ENCODE data around the gene CDKN2B-AS1. TPM values are rescaled to one million over a fixed set of nuclear protein-coding genes. Genes with fewer than 3 reads are reported as not detected.

CDKN2B-AS1 gene
- total and polyA plus RNA-seq, 2 donors, result 0.22 to 2.2 TPM

DNA sequence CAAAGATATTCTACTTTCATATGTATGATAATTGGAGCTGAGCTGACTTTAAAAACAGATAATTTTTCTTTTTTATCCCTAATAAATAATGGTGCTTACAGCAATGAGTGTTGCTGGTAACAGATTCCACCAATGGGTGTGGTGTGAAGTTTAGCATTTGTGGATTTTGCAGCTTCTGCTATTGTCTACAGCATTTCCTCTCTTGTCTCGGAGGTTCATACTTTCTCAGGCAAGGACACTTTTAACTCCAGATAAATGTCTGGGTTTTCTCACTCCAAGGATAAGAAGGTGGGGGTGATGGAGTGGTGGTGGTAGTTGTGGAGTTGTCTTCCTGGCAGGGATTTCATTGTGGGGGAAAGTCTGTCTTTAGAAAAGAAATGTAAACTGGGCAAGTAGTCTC lies 134.5 kb downstream of the CDKN2B-AS1 start:
- H3K36me3 ChIP-seq (ENCODE audit: insufficient read depth), result no peaks in the 10 kb centered on the region
- no peak overlapping the region for H3K27ac ChIP-seq (ENCODE audit: low read depth)
- no peaks in the 10 kb centered on the region for H3K4me1 ChIP-seq (ENCODE audit: insufficient read depth)
- no peak overlapping the region for H3K4me3 ChIP-seq (ENCODE audit: low read depth, low read length)
- DNase-seq (ENCODE audit: extremely low spot score), result no peak
- WGBS, result 39% methylated on average over 1 of the region's 1 CpG

GRCh38 chr9:22129633-22130032 lies 135.0 kb downstream of the CDKN2B-AS1 start:
- DNase-seq (ENCODE audit: extremely low spot score), result no peak
- Histone ChIP-seq H3K4me1 (ENCODE audit: insufficient read depth) (no peaks in the 10 kb centered on the region), H3K36me3 (ENCODE audit: insufficient read depth) (no peaks in the 10 kb centered on the region), H3K27ac (ENCODE audit: low read depth) (no peak overlapping the region), H3K4me3 (ENCODE audit: low read depth, low read length) (no peak overlapping the region)
- 80% methylated on average over 3 of the region's 3 CpGs for WGBS

DNA sequence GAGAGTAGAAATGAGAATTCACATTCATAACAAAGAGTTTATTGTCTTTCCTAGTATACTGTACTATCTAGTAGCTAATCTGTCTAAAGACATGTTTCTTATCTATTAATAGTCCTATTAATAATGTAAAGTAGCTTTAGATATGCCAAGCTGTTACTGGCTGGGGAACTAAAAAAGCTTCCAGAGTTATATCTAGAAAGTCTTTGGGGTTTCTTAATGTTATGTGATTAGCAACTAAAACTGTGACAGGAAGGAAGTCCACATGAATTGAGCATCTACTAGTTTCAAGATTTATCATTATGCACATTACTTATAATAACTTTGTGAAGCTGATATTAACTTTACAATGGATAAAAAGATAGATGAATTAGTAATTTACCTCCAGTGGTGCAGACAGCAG lies 137.2 kb downstream of the CDKN2B-AS1 start:
- H3K27ac ChIP-seq (ENCODE audit: low read depth), result no peak overlapping the region
- no peak for DNase-seq (ENCODE audit: extremely low spot score)
- no peak overlapping the region for H3K4me3 ChIP-seq (ENCODE audit: low read depth, low read length)
- no peaks in the 10 kb centered on the region for H3K36me3 ChIP-seq (ENCODE audit: insufficient read depth)
- H3K4me1 ChIP-seq (ENCODE audit: insufficient read depth), result no peaks in the 10 kb centered on the region

- WGBS, result 95% methylated on average over 2 of the region's 2 CpGs
- Histone ChIP-seq H3K27ac (ENCODE audit: low read depth) (no peak overlapping the region), H3K36me3 (ENCODE audit: insufficient read depth) (no peaks in the 10 kb centered on the region), H3K4me1 (ENCODE audit: insufficient read depth) (no peaks in the 10 kb centered on the region), H3K4me3 (ENCODE audit: low read depth, low read length) (no peak overlapping the region)
- DNase-seq (ENCODE audit: extremely low spot score), result no peak
These were observed 139.8 kb downstream of the CDKN2B-AS1 start for GRCh38 chr9:22134390-22134789.

DNA sequence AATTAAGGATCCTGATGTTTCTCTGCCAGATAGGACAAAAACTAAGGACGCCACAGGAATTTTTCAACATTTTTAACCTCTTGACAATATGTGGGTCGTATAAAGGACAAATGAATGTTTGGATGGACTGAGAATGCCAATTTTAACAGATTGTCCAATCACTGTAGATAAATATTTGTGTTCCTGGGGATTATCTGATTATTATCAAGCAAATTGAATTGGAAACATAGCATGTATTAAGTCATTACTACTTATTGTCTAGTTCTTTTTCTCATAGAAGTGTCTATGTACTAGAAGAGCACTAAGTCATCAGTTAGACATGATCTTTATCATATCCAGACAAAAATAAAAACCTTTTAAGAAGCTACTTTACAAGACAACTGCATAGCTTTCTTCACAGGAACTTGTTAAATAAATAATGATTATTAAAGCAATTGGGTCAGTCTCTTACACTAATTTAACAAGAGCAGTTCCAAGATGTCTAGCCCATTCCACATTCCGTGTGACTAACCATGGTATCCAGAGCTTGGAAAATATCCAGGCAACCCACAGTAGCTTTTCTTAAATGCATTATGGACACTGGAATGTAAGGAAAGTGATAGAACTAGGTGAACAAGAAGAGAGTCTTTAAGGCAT lies 142.0 kb downstream of the CDKN2B-AS1 start:
- DNase-seq (ENCODE audit: extremely low spot score), result no peak
- H3K4me3 ChIP-seq (ENCODE audit: low read depth, low read length), result no peak overlapping the region
- WGBS, result 53% methylated on average over 3 of the region's 3 CpGs
- no peaks in the 10 kb centered on the region for H3K4me1 ChIP-seq (ENCODE audit: insufficient read depth)
- no peaks in the 10 kb centered on the region for H3K36me3 ChIP-seq (ENCODE audit: insufficient read depth)
- no peak overlapping the region for H3K27ac ChIP-seq (ENCODE audit: low read depth)

- Histone ChIP-seq H3K4me1 (ENCODE audit: insufficient read depth) (no peaks in the 10 kb centered on the region), H3K36me3 (ENCODE audit: insufficient read depth) (no peaks in the 10 kb centered on the region), H3K4me3 (ENCODE audit: low read depth, low read length) (no peak overlapping the region), H3K27ac (ENCODE audit: low read depth) (no peak overlapping the region)
- WGBS, result 89% methylated on average over 4 of the region's 4 CpGs
- no peak for DNase-seq (ENCODE audit: extremely low spot score)
These were observed 144.5 kb downstream of the CDKN2B-AS1 start for GRCh38 chr9:22138956-22139660.

DNA sequence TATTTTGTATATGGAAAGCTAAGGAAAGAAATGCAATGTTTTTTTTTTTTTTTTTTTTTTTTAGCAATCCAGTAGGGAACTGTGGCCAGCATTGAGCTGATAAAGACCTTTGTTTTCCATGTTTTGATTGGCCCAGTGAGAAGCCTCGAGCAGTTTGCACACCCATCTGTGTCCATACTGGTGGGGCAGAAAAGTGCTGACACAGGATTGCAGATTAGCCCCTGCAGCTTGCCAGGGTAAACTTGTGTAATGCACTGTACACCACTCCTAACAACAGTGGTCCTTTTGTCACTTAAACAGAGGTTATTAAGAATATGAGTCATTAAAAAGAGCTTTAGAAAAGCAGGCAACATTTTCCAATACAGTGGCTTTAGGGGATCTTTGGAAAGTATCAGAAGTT lies 147.3 kb downstream of the CDKN2B-AS1 start:
- H3K27ac ChIP-seq (ENCODE audit: low read depth), result no peak overlapping the region
- no peak for DNase-seq (ENCODE audit: extremely low spot score)
- H3K4me3 ChIP-seq (ENCODE audit: low read depth, low read length), result no peak overlapping the region
- 15% methylated on average over 1 of the region's 1 CpG for WGBS
- no peaks in the 10 kb centered on the region for H3K4me1 ChIP-seq (ENCODE audit: insufficient read depth)
- no peaks in the 10 kb centered on the region for H3K36me3 ChIP-seq (ENCODE audit: insufficient read depth)

- no peak for DNase-seq (ENCODE audit: extremely low spot score)
- no peak overlapping the region for H3K27ac ChIP-seq (ENCODE audit: low read depth)
- no peak overlapping the region for H3K4me3 ChIP-seq (ENCODE audit: low read depth, low read length)
- WGBS, result 26% methylated on average over 2 of the region's 2 CpGs
- H3K4me1 ChIP-seq (ENCODE audit: insufficient read depth), result no peaks in the 10 kb centered on the region
- H3K36me3 ChIP-seq (ENCODE audit: insufficient read depth), result no peaks in the 10 kb centered on the region
These were observed 148.1 kb downstream of the CDKN2B-AS1 start for GRCh38 chr9:22142671-22143070.

DNA sequence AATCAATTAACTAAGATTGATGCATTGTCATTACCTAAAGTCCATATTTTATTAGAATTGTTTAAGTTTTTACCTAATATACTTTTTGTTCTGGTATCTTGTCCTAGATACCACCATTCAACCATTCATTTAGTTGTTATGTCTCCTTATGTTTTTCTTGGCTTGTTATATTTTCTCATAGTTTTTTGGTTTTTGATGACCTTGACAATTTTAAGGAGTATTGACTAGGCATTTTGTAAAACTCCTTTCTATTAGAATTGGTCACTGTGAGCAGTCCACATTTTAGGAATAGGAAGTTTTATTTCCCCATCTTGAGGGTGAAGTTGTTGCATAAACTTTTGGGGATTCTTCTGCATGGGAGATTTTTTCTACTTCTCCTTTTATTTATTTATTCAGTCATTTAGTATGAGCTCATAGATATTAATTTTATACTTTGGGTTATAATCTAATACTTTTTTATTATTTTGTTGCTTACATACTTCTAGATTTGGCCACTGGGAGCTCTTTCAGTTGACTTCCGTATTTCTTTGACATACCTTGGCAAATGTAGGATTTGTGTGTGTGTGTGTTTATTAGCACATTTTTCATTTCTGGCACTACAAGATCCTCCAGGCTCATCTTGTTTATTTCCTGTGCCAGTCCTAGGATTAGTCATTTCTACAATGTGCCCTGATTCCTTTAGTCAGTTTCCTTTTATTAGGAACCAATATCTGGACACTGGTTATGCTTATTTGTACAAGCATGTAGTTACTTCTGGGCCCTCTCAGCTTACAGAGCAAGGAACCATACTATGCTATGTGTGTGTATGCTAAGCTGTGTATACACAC lies 149.4 kb downstream of the CDKN2B-AS1 start:
- no peak for DNase-seq (ENCODE audit: extremely low spot score)
- Histone ChIP-seq H3K4me1 (ENCODE audit: insufficient read depth) (peaks cover 1% of the 10 kb centered on the region), H3K36me3 (ENCODE audit: insufficient read depth) (no peaks in the 10 kb centered on the region), H3K27ac (ENCODE audit: low read depth) (no peak overlapping the region), H3K4me3 (ENCODE audit: low read depth, low read length) (no peak overlapping the region)
- WGBS, result 32% methylated on average over 1 of the region's 1 CpG

DNA sequence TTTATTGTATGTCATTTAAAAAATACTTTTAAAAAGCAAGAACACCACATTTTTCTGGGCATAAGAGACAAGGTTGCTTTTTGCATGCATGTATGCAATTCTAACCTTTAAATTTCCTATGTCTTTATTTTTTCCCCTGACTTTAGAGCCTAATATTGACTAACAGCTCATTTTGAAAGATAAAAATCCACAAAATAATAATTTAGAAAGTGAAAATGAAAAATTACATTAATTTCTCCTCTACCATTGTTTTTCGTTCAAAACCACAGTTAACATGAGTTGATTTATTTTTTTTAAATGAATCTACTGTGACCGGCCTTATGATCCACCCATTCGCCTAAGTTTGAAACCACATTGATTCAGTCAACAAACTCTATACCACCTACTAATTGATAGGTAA lies 152.0 kb downstream of the CDKN2B-AS1 start:
- no peak for DNase-seq (ENCODE audit: extremely low spot score)
- H3K4me3 ChIP-seq (ENCODE audit: low read depth, low read length), result no peak overlapping the region
- WGBS, result 90% methylated on average over 3 of the region's 3 CpGs

DNA sequence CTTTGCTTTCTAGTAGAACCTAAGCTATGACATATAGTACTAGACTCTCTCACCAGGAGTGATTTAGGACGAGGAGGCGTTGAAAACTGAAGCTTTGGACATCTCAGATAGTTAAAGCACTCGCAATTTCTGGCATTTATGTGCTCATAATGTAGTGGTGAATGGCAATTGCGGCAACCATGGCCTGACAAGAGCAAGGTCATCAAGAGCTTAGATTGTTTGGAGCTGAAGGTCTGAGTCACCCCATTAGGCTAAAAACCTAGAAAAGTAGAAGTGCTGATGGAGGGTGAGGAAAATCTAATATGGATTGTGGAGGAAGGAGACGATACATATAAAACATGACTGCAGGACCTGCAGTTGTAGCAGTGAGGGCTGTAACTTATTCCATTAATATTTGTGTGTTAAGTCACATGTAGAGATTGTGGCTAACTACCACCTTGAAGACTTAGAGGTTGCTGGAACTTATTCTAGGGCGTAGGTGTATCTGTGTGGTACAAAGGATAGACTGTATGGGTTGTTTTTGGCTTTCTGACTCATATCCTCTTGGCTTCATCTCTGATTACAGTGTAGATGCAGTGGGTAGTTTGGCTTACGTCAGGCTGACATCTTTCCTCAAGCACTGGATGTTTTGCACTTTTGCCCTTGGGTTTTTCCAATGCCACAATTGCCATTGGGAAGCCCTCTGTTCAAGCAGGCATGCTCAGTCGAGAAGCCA lies 153.4 kb downstream of the CDKN2B-AS1 start:
- 73% methylated on average over 8 of the region's 8 CpGs for WGBS
- H3K27ac ChIP-seq (ENCODE audit: low read depth), result no peak overlapping the region
- peaks cover 1% of the 10 kb centered on the region for H3K4me1 ChIP-seq (ENCODE audit: insufficient read depth)

More for the DNA sequence above, 152.0 kb downstream of the CDKN2B-AS1 start:
- Histone ChIP-seq H3K36me3 (ENCODE audit: insufficient read depth) (no peaks in the 10 kb centered on the region), H3K27ac (ENCODE audit: low read depth) (no peak overlapping the region), H3K4me1 (ENCODE audit: insufficient read depth) (peaks cover 1% of the 10 kb centered on the region)

DNA sequence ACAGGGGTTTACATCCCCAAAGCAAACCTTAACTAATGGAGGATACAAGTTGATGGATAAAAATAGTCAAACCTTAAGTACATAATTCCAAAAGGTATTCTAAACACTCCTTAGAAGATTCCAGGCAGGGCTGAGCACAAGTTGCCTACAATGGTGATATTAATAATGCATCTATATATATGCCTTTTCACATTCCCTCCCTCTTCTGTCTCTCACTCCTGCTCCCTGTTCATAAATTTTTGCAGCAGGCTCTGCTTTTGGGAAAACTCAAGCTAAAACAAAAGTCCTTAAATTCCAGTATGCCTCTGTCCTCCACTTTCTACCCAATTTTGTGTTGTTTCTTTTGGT lies 153.9 kb downstream of the CDKN2B-AS1 start:
- Histone ChIP-seq H3K4me3 (ENCODE audit: low read depth, low read length) (no peak overlapping the region), H3K4me1 (ENCODE audit: insufficient read depth) (peaks cover 1% of the 10 kb centered on the region), H3K27ac (ENCODE audit: low read depth) (no peak overlapping the region), H3K36me3 (ENCODE audit: insufficient read depth) (no peaks in the 10 kb centered on the region)
- no peak for DNase-seq (ENCODE audit: extremely low spot score)

More for the DNA sequence above, 153.4 kb downstream of the CDKN2B-AS1 start:
- H3K36me3 ChIP-seq (ENCODE audit: insufficient read depth), result no peaks in the 10 kb centered on the region
- H3K4me3 ChIP-seq (ENCODE audit: low read depth, low read length), result no peak overlapping the region
- no peak for DNase-seq (ENCODE audit: extremely low spot score)

DNA sequence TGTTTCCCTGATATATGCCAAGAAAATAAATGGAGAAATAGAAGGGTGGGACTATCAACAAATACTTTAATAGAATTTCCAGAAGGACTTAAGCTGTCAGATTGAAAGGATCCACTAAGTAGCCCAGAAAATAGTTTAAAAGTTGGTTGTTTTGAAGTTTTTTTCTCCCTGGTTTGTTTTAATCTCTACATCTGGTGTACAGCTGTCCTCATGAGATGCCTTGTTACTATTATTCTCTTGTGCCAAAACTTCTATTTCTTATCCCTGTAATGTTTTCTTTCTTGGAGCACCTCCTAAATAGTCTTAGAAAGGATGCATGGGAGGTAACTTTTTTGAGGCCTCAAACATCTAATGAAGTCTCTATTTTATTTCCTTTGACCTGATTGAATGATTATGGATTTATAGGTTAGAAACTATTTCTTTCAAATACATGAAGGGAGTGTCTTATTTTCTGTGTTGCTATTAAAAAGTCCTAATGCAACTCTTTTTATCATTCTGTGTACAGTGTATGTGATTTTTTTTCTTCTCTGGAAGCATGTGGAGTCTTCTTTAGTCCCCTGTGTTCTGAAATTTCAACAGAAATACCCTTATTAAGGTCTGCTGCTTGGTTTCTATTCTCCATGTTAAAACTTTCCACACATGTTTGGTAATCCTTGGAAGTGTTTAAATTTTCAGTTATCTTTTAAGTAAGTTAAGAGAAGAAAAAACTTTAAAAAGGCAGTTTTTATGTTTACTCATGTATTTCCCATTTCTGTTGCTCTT lies 154.5 kb downstream of the CDKN2B-AS1 start:
- Histone ChIP-seq H3K36me3 (ENCODE audit: insufficient read depth) (no peaks in the 10 kb centered on the region), H3K27ac (ENCODE audit: low read depth) (no peak overlapping the region), H3K4me1 (ENCODE audit: insufficient read depth) (peaks cover 1% of the 10 kb centered on the region), H3K4me3 (ENCODE audit: low read depth, low read length) (no peak overlapping the region)
- DNase-seq (ENCODE audit: extremely low spot score), result no peak

All from urinary bladder (tissue), 4 donors.